Measurements from ENCODE around the gene PFKFB4.

The PFKFB4 gene

DNA sequence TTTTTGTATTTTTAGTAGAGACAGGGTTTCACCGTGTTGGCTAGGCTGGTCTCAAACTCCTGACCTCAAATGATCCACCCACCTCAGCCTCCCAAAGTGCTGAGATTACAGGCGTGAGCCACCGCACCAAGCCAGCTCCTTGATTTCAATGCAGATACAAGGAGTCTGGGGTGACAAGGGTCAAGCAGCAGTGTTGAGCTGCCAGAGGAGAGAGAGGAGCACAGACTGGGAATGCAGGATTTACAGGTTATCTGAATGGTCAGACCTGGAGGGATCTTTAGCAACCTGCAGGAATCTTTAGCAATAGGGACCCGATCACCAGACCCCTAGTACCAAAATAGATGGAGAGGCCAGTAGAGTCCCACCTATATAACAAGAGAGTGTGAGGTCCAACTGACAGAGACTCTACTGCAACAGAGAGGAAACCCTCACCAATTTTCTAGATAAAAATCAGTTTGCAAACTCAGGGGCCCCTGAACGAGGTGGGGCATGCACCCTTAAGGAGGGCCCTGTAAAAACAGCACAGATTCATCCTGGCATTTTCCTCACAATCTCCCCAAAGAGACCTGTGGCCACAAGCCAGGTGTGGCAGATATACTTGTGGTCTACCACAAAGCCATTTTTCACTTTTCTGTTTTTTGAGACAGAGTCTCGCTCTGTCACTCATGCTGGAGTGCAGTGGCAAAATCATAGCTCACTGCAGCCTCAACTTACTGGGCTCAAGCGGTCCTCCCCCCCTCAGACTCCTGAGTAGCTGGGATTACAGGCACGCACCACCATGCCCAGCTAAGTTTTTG, 42.0 kb downstream of the PFKFB4 start:
- no peak for FAIRE-seq
- no peak for DNase-seq (ENCODE audit: insufficient read length, low spot score)
- TF ChIP-seq, protein P1, sequence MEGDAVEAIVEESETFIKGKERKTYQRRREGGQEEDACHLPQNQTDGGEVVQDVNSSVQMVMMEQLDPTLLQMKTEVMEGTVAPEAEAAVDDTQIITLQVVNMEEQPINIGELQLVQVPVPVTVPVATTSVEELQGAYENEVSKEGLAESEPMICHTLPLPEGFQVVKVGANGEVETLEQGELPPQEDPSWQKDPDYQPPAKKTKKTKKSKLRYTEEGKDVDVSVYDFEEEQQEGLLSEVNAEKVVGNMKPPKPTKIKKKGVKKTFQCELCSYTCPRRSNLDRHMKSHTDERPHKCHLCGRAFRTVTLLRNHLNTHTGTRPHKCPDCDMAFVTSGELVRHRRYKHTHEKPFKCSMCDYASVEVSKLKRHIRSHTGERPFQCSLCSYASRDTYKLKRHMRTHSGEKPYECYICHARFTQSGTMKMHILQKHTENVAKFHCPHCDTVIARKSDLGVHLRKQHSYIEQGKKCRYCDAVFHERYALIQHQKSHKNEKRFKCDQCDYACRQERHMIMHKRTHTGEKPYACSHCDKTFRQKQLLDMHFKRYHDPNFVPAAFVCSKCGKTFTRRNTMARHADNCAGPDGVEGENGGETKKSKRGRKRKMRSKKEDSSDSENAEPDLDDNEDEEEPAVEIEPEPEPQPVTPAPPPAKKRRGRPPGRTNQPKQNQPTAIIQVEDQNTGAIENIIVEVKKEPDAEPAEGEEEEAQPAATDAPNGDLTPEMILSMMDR (IDR thresholded peaks at IDR 0.05; ENCODE audit: insufficient read depth, missing control alignments) = no peak

DNA sequence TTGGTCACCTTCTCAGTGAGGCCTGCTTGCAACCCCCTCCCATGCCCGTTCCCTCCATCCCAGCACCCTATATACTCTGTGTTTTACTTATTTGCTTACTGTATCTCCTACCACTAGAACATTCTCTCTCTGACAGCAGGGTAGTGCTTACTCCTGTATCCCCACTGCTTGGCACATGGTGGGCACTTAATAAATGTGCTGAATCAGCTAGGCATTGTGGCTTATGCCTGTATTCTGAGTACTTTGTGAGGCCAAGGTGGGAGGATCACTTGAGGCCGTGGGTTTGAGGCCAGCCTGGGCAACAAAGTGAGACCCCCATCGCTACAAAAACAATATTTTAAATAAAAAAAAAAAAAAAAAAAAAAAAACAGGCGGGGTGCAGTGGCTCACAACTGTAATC, 45.1 kb downstream of the PFKFB4 start:
- TF ChIP-seq, protein P1 (IDR thresholded peaks at IDR 0.05; ENCODE audit: insufficient read depth, missing control alignments) = no peak
- DNase-seq (ENCODE audit: insufficient read length, low spot score) = no peak
- no peak for FAIRE-seq

DNA sequence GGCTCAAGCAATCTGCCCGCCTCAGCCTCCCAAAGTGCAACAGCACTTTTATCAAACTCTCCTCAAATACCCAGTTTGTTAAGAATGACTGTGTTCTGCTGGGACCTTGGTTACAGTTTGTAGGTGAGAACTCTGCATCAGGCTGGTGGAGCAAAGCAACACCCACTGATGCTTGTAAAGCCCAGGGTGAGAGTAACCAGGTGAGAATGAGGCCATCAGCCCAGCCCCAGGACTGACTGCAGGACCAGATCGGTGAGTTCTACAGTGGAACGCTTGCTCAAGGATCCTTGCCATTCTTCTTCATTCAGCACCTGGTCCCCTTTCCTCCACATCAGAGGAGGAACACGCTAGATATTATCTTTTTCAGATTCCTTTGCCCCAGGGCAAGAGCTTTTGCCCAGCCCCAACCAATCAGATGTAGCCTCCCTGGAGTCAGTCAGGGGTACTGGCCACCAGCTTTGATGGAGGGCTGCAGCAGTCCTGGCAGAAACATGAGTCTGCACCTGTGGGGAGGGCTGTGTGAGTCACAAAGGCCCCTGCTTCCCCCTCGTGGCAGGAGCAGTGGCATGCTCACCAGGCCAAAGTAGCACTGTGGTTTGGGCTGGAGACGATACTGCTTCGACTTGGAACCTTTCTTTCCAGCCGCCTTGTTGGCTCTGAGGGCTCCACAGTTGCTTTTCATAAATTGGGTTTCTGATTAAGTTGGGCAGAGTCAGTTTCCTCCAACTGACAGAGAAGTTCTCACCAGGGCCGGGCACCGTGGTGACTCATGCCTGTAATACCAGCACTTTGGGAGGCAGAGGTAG, 49.1 kb downstream of the PFKFB4 start:
- FAIRE-seq (no peak), DNase-seq (ENCODE audit: insufficient read length, low spot score) (no peak)
- TF ChIP-seq, protein P1 (IDR thresholded peaks at IDR 0.05; ENCODE audit: insufficient read depth, missing control alignments) = peak; percentile 73

DNA sequence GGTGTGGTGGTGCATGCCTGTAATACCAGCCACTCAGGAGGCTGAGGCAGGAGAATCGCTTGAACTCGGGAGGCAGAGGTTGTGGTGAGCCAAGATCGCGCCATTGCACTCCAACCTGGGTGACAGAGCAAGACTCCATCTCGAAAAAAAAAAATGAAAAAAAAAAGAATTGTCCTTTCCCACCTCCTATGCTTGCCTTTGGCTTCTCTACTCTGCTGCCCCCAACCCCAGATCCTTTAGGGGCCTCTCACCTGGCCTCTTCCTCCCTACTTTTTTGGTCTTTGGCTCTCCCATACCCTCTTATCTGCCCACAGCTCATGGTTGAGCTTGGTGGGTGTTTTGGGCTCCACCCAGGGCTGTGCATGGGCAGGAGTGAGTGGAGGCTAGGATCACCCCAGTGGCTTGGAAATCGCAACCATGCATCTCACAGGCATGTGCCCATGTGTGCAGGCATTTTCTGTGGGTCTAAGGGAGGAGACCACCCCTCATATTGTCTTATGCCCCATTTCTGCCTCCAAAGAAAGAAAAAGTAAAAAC, 50.6 kb downstream of the PFKFB4 start:
- no peak for FAIRE-seq
- TF ChIP-seq, protein P1 (IDR thresholded peaks at IDR 0.05; ENCODE audit: insufficient read depth, missing control alignments) = no peak
- DNase-seq (ENCODE audit: insufficient read length, low spot score) = no peak

DNA sequence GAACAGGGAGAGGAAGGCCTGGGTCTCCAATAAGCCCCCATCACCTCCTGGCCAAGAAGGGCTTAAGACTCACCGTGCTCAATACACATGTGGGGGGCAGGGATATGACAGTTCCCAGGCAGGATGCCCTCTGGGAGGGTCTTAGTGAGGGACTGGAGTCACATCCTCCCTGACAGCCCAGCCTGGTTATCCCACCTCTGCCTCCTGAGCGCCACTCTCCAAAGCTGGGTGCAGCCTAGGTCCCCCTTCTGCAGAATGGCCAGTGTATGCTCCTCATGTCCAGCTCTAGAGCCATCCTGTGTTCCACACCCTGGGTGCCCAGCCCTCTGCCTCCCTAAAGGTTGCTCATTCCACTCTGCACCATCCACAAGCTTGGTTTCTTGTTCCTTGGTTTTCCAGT, 51.5 kb downstream of the PFKFB4 start:
- no peak for FAIRE-seq
- TF ChIP-seq, protein P1 (IDR thresholded peaks at IDR 0.05; ENCODE audit: insufficient read depth, missing control alignments) = no peak
- DNase-seq (ENCODE audit: insufficient read length, low spot score) = no peak

DNA sequence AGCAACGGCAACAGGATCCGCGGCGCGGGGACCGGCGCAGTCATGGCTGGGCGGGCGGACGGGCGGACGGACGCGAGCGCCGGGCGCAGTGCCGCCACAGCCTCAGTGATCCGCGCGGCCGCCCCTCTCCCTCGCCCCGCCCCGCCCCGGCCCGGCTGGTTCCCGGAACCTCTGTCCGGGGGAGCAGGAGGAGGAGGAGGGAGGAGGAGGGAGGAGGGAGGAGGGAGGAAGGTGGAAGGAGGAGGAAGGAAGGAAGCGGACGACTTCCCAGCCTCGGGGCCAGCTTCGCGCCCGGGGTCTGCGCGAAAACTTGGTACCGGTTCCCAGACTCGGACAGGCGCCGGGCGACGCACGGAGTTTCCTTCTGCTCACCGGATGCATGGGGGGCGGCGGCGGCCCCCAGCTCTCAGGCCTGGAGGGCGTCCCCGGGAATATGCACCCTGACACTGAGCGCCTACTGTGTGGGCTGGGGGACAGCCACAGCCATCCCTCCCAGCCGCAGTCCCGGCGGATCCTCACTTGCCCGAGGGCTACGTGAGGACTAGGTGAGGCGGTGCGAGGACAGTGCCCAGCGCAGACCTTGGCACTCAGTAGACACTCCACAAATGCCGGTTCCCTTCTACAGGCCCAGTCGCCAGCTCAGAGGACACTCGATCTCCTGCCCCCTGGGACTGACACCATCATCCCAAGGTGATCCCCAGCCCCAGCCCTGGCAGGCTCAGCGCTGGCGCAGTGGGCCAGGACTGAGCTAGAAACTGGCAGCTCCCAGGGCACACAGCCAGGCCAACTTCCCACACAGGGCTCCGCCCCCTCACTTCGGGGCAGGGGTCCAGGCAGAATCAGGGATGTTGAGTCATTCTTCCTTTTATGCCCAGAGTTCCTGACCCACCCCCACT, 52.3 kb downstream of the PFKFB4 start, which contains the start of gene SHISA5:
Gene SHISA5, minus strand, starts transcription at position 124 of the 896 bp plus-strand sequence. Its CDS starts 80 bp downstream, at position 44.
- FAIRE-seq (no peak), DNase-seq (ENCODE audit: insufficient read length, low spot score) (no peak)
- TF ChIP-seq, protein P1 (IDR thresholded peaks at IDR 0.05; ENCODE audit: insufficient read depth, missing control alignments) = no peak
